Thyroid gland (tissue), 4 donors: Measurements from ENCODE around the gene BCAS1. TPM values are rescaled to one million over a fixed set of nuclear protein-coding genes. Genes with fewer than 3 reads are reported as not detected.

Experiments
- DNase-seq, 2 donors: peaks; one replicate each; pipeline ENCODE4 v3.0.0-alpha.2; 2019
- H3K27ac ChIP-seq, 3 donors: fragments of 200-600 bp; sonication (generic); 1 replicate in 2 of 3; 2 replicates in 1 of 3; pipeline ENCODE4 v1.5.1; 2016 to 2019; ENCODE audit warnings: mild to moderate bottlenecking in 1 of 3, moderate library complexity in 1 of 3
- H3K27me3 ChIP-seq: fragments of 200-600 bp; sonication (generic); one replicate; pipeline ENCODE4 v1.5.1; 2019
- H3K36me3 ChIP-seq, 2 donors: fragments of 200-600 bp; sonication (generic); one replicate each; pipeline ENCODE4 v1.5.1; 2016 to 2019
- H3K4me1 ChIP-seq, 2 donors: fragments of 200-600 bp; sonication (generic); one replicate each; pipeline ENCODE4 v1.5.1; 2017 to 2019
- H3K4me3 ChIP-seq, 3 donors: fragments of 200-600 bp; sonication (generic); replicated peaks in 1 of 3; 1 replicate in 2 of 3; 2 replicates in 1 of 3; pipeline ENCODE4 v1.5.1; 2016; ENCODE audit warnings: mild to moderate bottlenecking in 1 of 3
- H3K9me3 ChIP-seq: fragments of 200-600 bp; sonication (generic); one replicate; pipeline ENCODE4 v1.5.1; 2017
- CTCF ChIP-seq, 6 experiments: fragments of 200-600 bp in 3 of 6; fragments of 450-650 bp in 3 of 6; sonication (generic) in 3 of 6; IDR thresholded peaks; one replicate each; pipeline ENCODE4 v1.5.1; 2016 to 2019; ENCODE audit warnings: antibody characterized with exemption in 6 of 6, mild to moderate bottlenecking in 2 of 6, inconsistent platforms in 1 of 6, moderate library complexity in 1 of 6
- POLR2A ChIP-seq, 2 donors: fragments of 450-650 bp; IDR thresholded peaks; one replicate each; pipeline ENCODE4 v1.6.1; 2017; ENCODE audit warnings: antibody characterized with exemption in 2 of 2, mild to moderate bottlenecking in 2 of 2, moderate library complexity in 1 of 2
- WGBS, 2 donors: methylation state at CpG; one replicate each; pipeline ENCODE4 v1.1.5; 2017; 5-methylcytosine and 5-hydroxymethylcytosine counted together
- intact Hi-C: fragments of 100-400 bp; cut with DNase I; formaldehyde crosslinking; loops from one replicate; pipeline ENCODE4 v1.15.1; 2023
- total RNA-seq, 4 donors: library from RNA; depleted of rRNA; stranded (reverse); fragments of >200 nt; gene quantifications; one replicate each; pipeline ENCODE4 v1.2.3, GENCODE V29; 2016

Gene BCAS1
- total RNA-seq, 4 donors from 2014 or later: 0.11 TPM; not detected in 3

- Histone ChIP-seq H3K27me3 (no peaks in the 10 kb centered on the region), H3K27ac (no peak overlapping the region), H3K4me1 (no peaks in the 10 kb centered on the region), H3K9me3 (no peaks in the 10 kb centered on the region), H3K4me3 (no peak overlapping the region), H3K36me3 (no peaks in the 10 kb centered on the region)
- 78 to 80% methylated on average over 8 of the region's 8 CpGs for WGBS, 2 donors
- no peak for DNase-seq
- intact Hi-C loops: no loop called here
- TF ChIP-seq POLR2A (IDR thresholded peaks at IDR 0.05) (no peak), CTCF (IDR thresholded peaks at IDR 0.05) (no peak)
These were observed 9.1 kb downstream of the BCAS1 start for GRCh38 chr20:54061101-54061881.

GRCh38 chr20:54059691-54060364 lies 10.6 kb downstream of the BCAS1 start:
- H3K4me1 ChIP-seq: no peaks in the 10 kb centered on the region
- WGBS, 2 donors: 84 to 92% methylated on average over 6 of the region's 6 CpGs
- no peak for TF ChIP-seq POLR2A (IDR thresholded peaks at IDR 0.05)
- TF ChIP-seq CTCF (IDR thresholded peaks at IDR 0.05): no peak
- H3K27me3 ChIP-seq: no peaks in the 10 kb centered on the region
- no peaks in the 10 kb centered on the region for H3K9me3 ChIP-seq
- no peaks in the 10 kb centered on the region for H3K36me3 ChIP-seq
- intact Hi-C loops: no loop called here
- H3K4me3 ChIP-seq: no peak overlapping the region
- no peak overlapping the region for H3K27ac ChIP-seq
- no peak for DNase-seq

- H3K27ac ChIP-seq: no peak overlapping the region
- DNase-seq: no peak
- intact Hi-C loops: no loop called here
- no peaks in the 10 kb centered on the region for H3K36me3 ChIP-seq
- H3K4me3 ChIP-seq: no peak overlapping the region
- no peaks in the 10 kb centered on the region for H3K4me1 ChIP-seq
- H3K9me3 ChIP-seq: no peaks in the 10 kb centered on the region
- no peaks in the 10 kb centered on the region for H3K27me3 ChIP-seq
- TF ChIP-seq CTCF (IDR thresholded peaks at IDR 0.05): no peak
- TF ChIP-seq POLR2A (IDR thresholded peaks at IDR 0.05): no peak
- WGBS, 2 donors: 77 to 81% methylated on average over 16 of the region's 16 CpGs
These were observed 11.8 kb downstream of the BCAS1 start for GRCh38 chr20:54058420-54059139.

GRCh38 chr20:54056762-54057639 lies 13.4 kb downstream of the BCAS1 start:
- no peak for TF ChIP-seq POLR2A (IDR thresholded peaks at IDR 0.05)
- no peak for TF ChIP-seq CTCF (IDR thresholded peaks at IDR 0.05)
- H3K27me3 ChIP-seq: no peaks in the 10 kb centered on the region
- H3K4me3 ChIP-seq: no peak overlapping the region
- no peaks in the 10 kb centered on the region for H3K36me3 ChIP-seq
- intact Hi-C loops: no loop called here
- no peak for DNase-seq
- WGBS, 2 donors: 92 to 98% methylated on average over 3 of the region's 3 CpGs
- no peaks in the 10 kb centered on the region for H3K4me1 ChIP-seq
- H3K9me3 ChIP-seq: no peaks in the 10 kb centered on the region
- no peak overlapping the region for H3K27ac ChIP-seq
